Measurements from ENCODE around the gene OR2D3.

DNA sequence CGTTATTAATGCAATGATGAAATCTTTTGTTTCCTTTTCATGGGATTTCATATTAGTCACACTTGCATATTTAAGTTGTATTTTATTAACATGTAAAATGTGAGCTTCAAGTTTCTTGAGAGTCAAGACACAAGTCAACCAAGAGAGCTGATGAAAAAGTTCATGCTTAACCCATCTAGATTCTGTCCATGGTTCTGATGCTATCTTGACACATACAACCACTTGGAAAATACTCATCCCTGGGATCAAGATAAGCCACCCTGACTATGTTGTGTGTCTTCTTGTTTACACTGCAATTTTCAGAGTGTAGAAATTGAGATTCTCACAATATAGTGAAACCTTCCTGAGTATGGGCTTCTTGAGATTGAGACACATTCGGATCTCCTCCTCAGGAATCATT, 45.0 kb upstream of the OR2D3 start:
- no peak for TF ChIP-seq POLR2AphosphoS5 (IDR thresholded peaks at IDR 0.05)
- no peak for TF ChIP-seq EP300 (IDR thresholded peaks at IDR 0.05)
- TF ChIP-seq, protein P1, sequence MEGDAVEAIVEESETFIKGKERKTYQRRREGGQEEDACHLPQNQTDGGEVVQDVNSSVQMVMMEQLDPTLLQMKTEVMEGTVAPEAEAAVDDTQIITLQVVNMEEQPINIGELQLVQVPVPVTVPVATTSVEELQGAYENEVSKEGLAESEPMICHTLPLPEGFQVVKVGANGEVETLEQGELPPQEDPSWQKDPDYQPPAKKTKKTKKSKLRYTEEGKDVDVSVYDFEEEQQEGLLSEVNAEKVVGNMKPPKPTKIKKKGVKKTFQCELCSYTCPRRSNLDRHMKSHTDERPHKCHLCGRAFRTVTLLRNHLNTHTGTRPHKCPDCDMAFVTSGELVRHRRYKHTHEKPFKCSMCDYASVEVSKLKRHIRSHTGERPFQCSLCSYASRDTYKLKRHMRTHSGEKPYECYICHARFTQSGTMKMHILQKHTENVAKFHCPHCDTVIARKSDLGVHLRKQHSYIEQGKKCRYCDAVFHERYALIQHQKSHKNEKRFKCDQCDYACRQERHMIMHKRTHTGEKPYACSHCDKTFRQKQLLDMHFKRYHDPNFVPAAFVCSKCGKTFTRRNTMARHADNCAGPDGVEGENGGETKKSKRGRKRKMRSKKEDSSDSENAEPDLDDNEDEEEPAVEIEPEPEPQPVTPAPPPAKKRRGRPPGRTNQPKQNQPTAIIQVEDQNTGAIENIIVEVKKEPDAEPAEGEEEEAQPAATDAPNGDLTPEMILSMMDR (IDR thresholded peaks at IDR 0.05): no peak
